Posterior vena cava (tissue), 2 donors: ENCODE measurements around the gene TLR6. TPM values are rescaled to one million over a fixed set of nuclear protein-coding genes. Genes with fewer than 3 reads are reported as not detected.

Experiments used
- microRNA-seq, 2 donors: library from miRNA; unstranded; fragments of <30 nt; microRNA quantifications; one replicate each; pipeline ENCODE4 v1.2.0, GENCODE V29; 2020 to 2021; ENCODE audit warnings: borderline microRNAs expressed in 2 of 2
- total RNA-seq, 2 donors: library from RNA; stranded (reverse); fragmentation: NEBNext Ultra II Directional; extraction: Animal tissue kit (Norgen Biotek cat#: 25700); gene quantifications; one replicate each; pipeline ENCODE4 v1.2.1, GENCODE V29; 2021
- donor health status: DM: yes; HTN: yes; CAD: no.
- donor health status: DM: yes; HTN: yes; CAD: no.

The TLR6 gene
- total RNA-seq, 2 donors from 2014 or later: 4.9 to 6.0 TPM

Small RNA genes lying within 50 kb of the gene (microRNA-seq; reads per million reads assigned to microRNA genes)
- gene MIR574: 729 to 823 reads per million in 2 donors

Other genes with a start within 250 kb of the TLR6 start
- 10 to 100 TPM; 50.7 to 53.9 TPM for gene KLF3, start 192.6 kb downstream of the TLR6 start, total RNA-seq
- gene TLR10, start 73.8 kb downstream of the TLR6 start, total RNA-seq: under 1 TPM in 1 of 2 donors, not detected in 1; 0.38 TPM
- 10 to 100 TPM; 11.1 to 15.8 TPM for gene TLR1, start 52.0 kb downstream of the TLR6 start, total RNA-seq
- gene FAM114A1, start 11.0 kb upstream of the TLR6 start, total RNA-seq: 100 to 1,000 TPM in 1 of 2 donors, 10 to 100 TPM in 1; 90.2 to 111 TPM
- under 1 TPM; 0.29 to 0.65 TPM for gene TMEM156, start 175.6 kb upstream of the TLR6 start, total RNA-seq
- gene KLHL5, start 205.4 kb upstream of the TLR6 start, total RNA-seq: 10 to 100 TPM; 39.1 to 51.7 TPM